Naive thymus-derived CD8-positive, alpha-beta T cell (primary cell): ENCODE measurements around the gene CROCC. TPM values are rescaled to one million over a fixed set of nuclear protein-coding genes. Genes with fewer than 3 reads are reported as not detected.
A peak's percentile ranks its signal among the peaks of the same experiment; 100 is the strongest.
"Not testable (repeated sequence)": the region's sequence is repeated elsewhere in the genome, so short reads cannot be mapped to it uniquely, and the experiment has no call there.

Experiments used
- ATAC-seq, 2 donors: fragments of 150-1000 bp; cut with Tn5 transposase in 1 of 2; sonication (Bioruptor Pico), chemical (Tn5 transposase) in 1 of 2; 1 replicate in 1 of 2; 2 replicates in 1 of 2; pipeline ENCODE4 v1.10.0; 2021; ENCODE audit warnings: mild to moderate bottlenecking in 2 of 2, moderate library complexity in 2 of 2
- POLR2A ChIA-PET: fragments of 350-600 bp; sonication (Branson Sonifier 250); formaldehyde crosslinking; loops from one replicate; lab custom pipeline; 2021; ENCODE audit warnings: antibody characterized with exemption; lab: Charles Lee
- DNase-seq, 10 donors: peaks; one replicate each; pipeline versions ENCODE4 v3.0.0 to v3.0.0-alpha.2; 2020 to 2022
- H3K27ac Mint-ChIP-seq, 10 donors: one replicate each; pipeline ENCODE4 v1.8.0; 2020 to 2022; ENCODE audit warnings: mild to moderate bottlenecking in 10 of 10, mixed read lengths in 10 of 10, moderate library complexity in 4 of 10, inconsistent platforms in 1 of 10
- H3K27me3 Mint-ChIP-seq, 5 donors: one replicate each; pipeline ENCODE4 v1.8.0; 2021 to 2022; ENCODE audit warnings: mixed read lengths in 5 of 5
- H3K36me3 Mint-ChIP-seq, 3 donors: one replicate each; pipeline ENCODE4 v1.8.0; 2020 to 2022; ENCODE audit warnings: mixed read lengths in 3 of 3, mild to moderate bottlenecking in 2 of 3, inconsistent platforms in 1 of 3
- H3K4me1 Mint-ChIP-seq, 4 donors: one replicate each; pipeline ENCODE4 v1.8.0; 2021 to 2022; ENCODE audit warnings: mixed read lengths in 4 of 4
- H3K4me3 Mint-ChIP-seq, 10 donors: one replicate each; pipeline ENCODE4 v1.8.0; 2020 to 2022; ENCODE audit warnings: mild to moderate bottlenecking in 10 of 10, mixed read lengths in 10 of 10, moderate library complexity in 6 of 10, inconsistent platforms in 1 of 10
- H3K9me3 Mint-ChIP-seq, 9 donors: one replicate each; pipeline ENCODE4 v1.8.0; 2020 to 2022; ENCODE audit warnings: mixed read lengths in 9 of 9, mild to moderate bottlenecking in 3 of 9, inconsistent platforms in 1 of 9, moderate library complexity in 1 of 9
- polyA plus RNA-seq, 3 donors: library from polyadenylated mRNA; unstranded; fragments of 300-500 nt; fragmentation: Illumina TruSeq; gene quantifications; one replicate each; pipeline ENCODE4 v1.2.3, GENCODE V29; 2021
- total RNA-seq, 8 experiments: library from RNA in 2 of 8; stranded (reverse) in 2 of 8; gene quantifications; one replicate each; pipeline ENCODE4 v1.2.3 and lab custom pipeline; 2021 to 2026

CROCC gene
- total and polyA plus RNA-seq, 5 experiments from 2014 or later = 1.2 to 124 (median 5.4) TPM

DNA sequence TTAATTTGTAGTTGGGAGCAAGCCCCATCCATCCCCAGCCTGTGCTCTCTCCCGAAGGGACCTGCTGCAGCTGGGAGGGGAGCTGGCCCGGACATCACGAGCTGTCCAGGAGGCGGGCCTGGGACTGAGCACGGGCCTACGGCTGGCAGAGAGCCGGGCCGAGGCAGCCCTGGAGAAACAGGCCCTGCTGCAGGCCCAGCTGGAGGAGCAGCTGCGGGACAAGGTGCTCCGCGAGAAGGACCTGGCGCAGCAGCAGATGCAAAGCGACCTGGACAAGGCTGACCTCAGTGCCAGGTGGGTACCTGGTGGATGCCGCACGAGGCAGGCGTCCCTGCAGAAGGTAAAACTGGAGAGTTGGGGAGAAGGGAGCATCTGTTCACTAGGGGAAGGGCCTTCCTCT is 14.8 kb downstream of the CROCC start:
- ATAC-seq, H3K4me3 Mint-ChIP-seq, H3K27ac Mint-ChIP-seq, H3K9me3 Mint-ChIP-seq, POLR2A ChIA-PET, DNase-seq, H3K27me3 Mint-ChIP-seq, H3K4me1 Mint-ChIP-seq: not testable (repeated sequence)
- H3K36me3 Mint-ChIP-seq = peaks cover 0 to 54% (median 8%) of the 10 kb centered on the region in 3 donors

DNA sequence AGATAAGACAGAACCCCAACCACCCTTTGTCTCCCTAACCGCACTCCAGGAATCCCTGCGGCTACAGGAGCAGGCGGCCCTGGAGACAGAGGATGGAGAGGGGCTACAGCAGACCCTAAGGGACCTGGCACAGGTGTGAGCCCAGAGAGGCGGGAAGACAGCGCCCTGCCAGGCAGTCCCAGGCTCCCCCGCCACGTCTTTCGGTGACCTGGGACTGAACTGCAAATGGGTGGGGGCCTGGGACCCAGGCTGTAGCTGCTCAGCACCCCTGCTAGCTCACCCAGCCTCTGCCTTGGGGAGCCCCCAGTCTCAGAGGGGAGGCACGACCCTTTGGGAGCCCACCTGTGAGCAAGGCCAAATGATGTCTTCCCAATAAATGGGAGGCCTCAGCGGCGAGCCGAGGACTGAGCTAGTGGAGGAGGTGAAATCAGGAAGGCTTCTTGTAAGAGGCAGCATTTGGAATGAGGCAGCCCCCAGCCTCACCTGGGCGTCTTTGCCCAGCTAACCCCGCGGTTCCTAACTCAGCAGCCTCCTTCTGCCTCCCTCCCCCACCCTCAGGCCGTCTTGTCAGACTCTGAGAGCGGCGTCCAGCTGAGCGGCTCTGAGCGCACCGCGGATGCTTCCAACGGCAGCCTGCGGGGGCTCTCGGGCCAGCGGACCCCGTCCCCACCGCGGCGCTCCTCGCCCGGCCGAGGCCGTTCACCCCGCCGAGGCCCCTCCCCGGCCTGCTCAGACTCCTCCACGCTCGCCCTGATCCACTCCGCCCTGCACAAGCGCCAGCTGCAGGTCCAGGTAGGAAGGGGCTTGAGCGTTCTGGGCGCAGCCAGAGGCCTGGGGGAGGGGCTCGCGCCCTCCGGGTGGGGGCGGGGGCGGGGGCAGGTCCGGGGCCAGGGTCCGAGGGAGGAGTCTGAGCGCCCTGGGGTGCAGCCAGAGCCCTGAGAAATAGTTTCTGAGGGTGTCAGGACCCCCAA is 16.9 kb downstream of the CROCC start:
- DNase-seq = no peak
- H3K36me3 Mint-ChIP-seq = peaks cover 0 to 58% (median 8%) of the 10 kb centered on the region in 3 donors

GRCh38 chr1:16939386-16940180 is 17.9 kb downstream of the CROCC start:
- ATAC-seq, H3K9me3 Mint-ChIP-seq, H3K27me3 Mint-ChIP-seq, DNase-seq, H3K4me3 Mint-ChIP-seq, H3K4me1 Mint-ChIP-seq: not testable (repeated sequence)
- POLR2A ChIA-PET = interaction anchor here (0.7 kb wide), 1 partner anchor 440 kb away, joined by 4 read pairs; no protein-coding TSS in a partner anchor
- H3K27ac Mint-ChIP-seq = peak overlapping the region in 1 of 10 donors; percentile 77
- peaks cover 0 to 55% (median 4%) of the 10 kb centered on the region in 3 donors for H3K36me3 Mint-ChIP-seq

More for the DNA sequence above, 16.9 kb downstream of the CROCC start:
- no peak overlapping the region for H3K4me3 Mint-ChIP-seq
- no peaks in the 10 kb centered on the region for H3K9me3 Mint-ChIP-seq
- no peak for ATAC-seq
- no peak overlapping the region for H3K27ac Mint-ChIP-seq
- POLR2A ChIA-PET = interaction anchor here (0.7 kb wide), 1 partner anchor 34 kb away, joined by 3 read pairs; no protein-coding TSS in a partner anchor
- no peaks in the 10 kb centered on the region for H3K27me3 Mint-ChIP-seq
- H3K4me1 Mint-ChIP-seq = no peaks in the 10 kb centered on the region

- DNase-seq = no peak
- ATAC-seq = no peak
- Mint-ChIP-seq H3K9me3 (no peaks in the 10 kb centered on the region), H3K4me1 (no peaks in the 10 kb centered on the region), H3K27ac (no peak overlapping the region), H3K4me3 (no peak overlapping the region), H3K36me3 (peaks cover 0 to 45% (median 2%) of the 10 kb centered on the region in 3 donors), H3K27me3 (no peaks in the 10 kb centered on the region)
- POLR2A ChIA-PET = interaction anchor here (0.6 kb wide), 1 partner anchor 31 kb away, joined by 3 read pairs; no protein-coding TSS in a partner anchor
Measured at GRCh38 chr1:16944038-16944437, 22.3 kb downstream of the CROCC start.

DNA sequence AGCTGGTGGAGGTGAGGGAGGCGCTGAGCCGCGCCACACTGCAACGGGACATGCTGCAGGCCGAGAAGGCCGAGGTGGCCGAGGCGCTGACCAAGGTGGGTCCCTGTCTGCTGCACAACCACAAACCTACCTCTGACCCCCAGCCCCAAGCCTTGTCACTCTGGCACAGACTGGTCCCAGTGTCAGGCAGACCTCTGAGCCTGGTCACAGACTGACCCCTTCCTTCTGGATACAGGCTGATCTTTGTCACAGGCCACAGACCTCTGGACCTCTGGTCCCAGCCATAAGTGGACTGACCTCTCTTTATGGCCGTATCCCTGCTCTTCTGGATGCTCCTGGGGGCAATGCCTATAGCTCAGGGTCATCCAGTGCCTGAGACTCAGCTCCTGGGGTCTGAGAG is 23.8 kb downstream of the CROCC start:
- H3K27ac Mint-ChIP-seq, H3K4me1 Mint-ChIP-seq, H3K9me3 Mint-ChIP-seq, ATAC-seq, POLR2A ChIA-PET, DNase-seq, H3K27me3 Mint-ChIP-seq, H3K4me3 Mint-ChIP-seq: not testable (repeated sequence)
- peaks cover 0 to 40% (median 2%) of the 10 kb centered on the region in 3 donors for H3K36me3 Mint-ChIP-seq

- not testable (repeated sequence) for H3K9me3 Mint-ChIP-seq, ATAC-seq
- H3K27ac Mint-ChIP-seq = peak overlapping the region in 2 of 10 donors; percentile 49 to 92
Measured at GRCh38 chr1:16946185-16946584, 24.5 kb downstream of the CROCC start.

DNA sequence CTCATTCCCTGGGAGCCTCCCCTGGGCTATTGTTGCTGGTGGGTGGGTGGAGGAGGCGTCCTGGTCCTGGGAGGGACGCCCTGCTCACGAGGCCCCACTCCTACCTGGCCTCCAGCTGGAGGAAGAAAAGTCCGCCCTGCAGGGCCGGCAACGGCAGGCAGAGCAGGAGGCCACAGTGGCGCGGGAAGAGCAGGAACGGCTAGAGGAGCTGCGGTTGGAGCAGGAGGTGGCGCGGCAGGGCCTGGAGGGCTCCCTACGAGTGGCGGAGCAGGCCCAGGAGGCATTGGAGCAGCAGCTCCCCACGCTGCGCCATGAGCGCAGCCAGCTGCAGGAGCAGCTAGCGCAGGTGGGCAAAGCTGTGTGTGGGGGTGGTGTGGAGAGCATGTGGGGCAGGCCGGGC is 24.9 kb downstream of the CROCC start:
- POLR2A ChIA-PET = interaction anchor here (0.5 to 1.0 kb wide), 2 partner anchors 43 to 970 kb away, joined by 3 read pairs; no protein-coding TSS in a partner anchor
- Mint-ChIP-seq H3K4me1 (peaks cover 0 to under 1% (median 0%) of the 10 kb centered on the region in 4 donors), H3K9me3 (no peaks in the 10 kb centered on the region), H3K27me3 (no peaks in the 10 kb centered on the region), H3K4me3 (no peak overlapping the region), H3K27ac (no peak overlapping the region), H3K36me3 (peaks cover 0 to 36% (median 0%) of the 10 kb centered on the region in 3 donors)
- ATAC-seq = no peak
- DNase-seq = no peak

More at GRCh38 chr1:16946185-16946584, 24.5 kb downstream of the CROCC start:
- not testable (repeated sequence) for H3K27me3 Mint-ChIP-seq, H3K4me1 Mint-ChIP-seq, DNase-seq
- Mint-ChIP-seq H3K36me3 (peaks cover 0 to 36% (median 0%) of the 10 kb centered on the region in 3 donors), H3K4me3 (peak overlapping the region in 1 of 10 donors; percentile 38)
- POLR2A ChIA-PET = interaction anchor here (0.5 to 1.0 kb wide), 2 partner anchors 42 to 969 kb away, joined by 3 read pairs; no protein-coding TSS in a partner anchor

- H3K4me1 Mint-ChIP-seq, H3K27me3 Mint-ChIP-seq, H3K4me3 Mint-ChIP-seq, DNase-seq, H3K27ac Mint-ChIP-seq, POLR2A ChIA-PET, ATAC-seq, H3K9me3 Mint-ChIP-seq: not testable (repeated sequence)
- peaks cover 0 to 22% (median 0%) of the 10 kb centered on the region in 3 donors for H3K36me3 Mint-ChIP-seq
Measured at GRCh38 chr1:16948282-16948891, 26.7 kb downstream of the CROCC start.

GRCh38 chr1:16949026-16949425 is 27.3 kb downstream of the CROCC start:
- H3K4me1 Mint-ChIP-seq, DNase-seq, H3K4me3 Mint-ChIP-seq, H3K27me3 Mint-ChIP-seq, POLR2A ChIA-PET, H3K27ac Mint-ChIP-seq, H3K9me3 Mint-ChIP-seq, ATAC-seq: not testable (repeated sequence)
- H3K36me3 Mint-ChIP-seq = peaks cover 0 to 16% (median 0%) of the 10 kb centered on the region in 3 donors

DNA sequence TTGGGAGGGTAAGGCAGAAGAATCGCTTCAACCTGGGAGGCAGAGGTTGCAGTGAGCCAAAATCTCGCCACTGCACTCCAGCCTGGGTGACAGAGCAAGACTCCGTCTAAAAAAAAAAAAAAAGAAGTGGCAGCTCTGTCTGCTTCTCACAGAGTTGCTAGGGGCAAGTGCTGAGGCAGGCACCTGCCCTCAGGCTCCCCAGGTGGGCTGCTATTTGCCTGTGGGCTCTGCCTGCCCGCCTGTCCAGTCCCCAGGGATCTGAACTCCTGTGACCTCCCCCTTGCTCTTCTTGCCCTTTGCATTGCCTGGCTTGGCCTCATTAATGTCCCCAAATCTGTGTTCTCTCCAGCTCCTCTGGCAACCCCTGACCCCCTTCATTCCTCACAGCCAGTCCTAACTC is 30.6 kb downstream of the CROCC start:
- peak overlapping the region in 1 of 10 donors; percentile 43 for H3K27ac Mint-ChIP-seq
- DNase-seq = not testable (repeated sequence)

DNA sequence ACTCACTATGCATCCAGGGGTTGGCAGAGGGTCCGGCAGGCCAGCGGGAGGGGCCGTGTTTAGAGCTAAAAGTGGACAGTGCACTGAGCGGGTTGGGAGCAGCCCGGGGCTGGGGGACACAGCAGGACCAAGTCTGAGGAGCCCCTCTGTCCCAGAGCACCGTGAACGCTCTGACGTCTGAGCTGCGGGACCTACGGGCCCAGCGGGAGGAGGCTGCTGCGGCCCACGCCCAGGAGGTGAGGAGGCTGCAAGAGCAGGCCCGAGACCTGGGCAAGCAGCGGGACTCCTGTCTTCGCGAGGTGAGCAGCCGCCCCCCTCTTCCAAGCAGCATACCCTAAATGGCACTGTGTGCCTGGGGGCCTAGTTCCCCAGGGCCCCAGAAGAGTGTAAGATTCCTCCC is 32.8 kb downstream of the CROCC start:
- ATAC-seq = no peak

More for the DNA sequence above, 30.6 kb downstream of the CROCC start:
- POLR2A ChIA-PET = interaction anchor here (0.6 to 1.6 kb wide), 5 partner anchors 8 to 340 kb away, joined by 3 to 6 read pairs (median 3); no protein-coding TSS in a partner anchor
- H3K27me3 Mint-ChIP-seq, H3K4me1 Mint-ChIP-seq, ATAC-seq, H3K9me3 Mint-ChIP-seq, H3K4me3 Mint-ChIP-seq: not testable (repeated sequence)
- peaks cover 0 to 10% (median 0%) of the 10 kb centered on the region in 3 donors for H3K36me3 Mint-ChIP-seq

DNA sequence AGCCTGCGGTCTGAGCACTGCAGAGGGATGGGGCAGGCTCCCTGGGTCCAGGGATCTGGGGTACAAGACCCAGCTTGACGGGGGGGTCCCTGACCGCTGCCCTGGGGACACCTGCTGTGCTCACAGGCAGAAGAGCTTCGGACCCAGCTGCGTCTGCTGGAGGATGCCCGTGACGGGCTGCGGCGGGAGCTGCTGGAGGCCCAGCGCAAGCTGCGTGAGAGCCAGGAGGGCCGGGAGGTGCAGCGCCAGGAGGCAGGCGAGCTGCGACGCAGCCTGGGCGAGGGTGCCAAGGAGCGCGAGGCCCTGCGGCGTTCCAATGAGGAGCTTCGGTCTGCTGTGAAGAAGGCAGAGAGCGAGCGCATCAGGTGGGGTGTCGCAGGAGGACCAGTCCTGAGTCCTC is 33.5 kb downstream of the CROCC start:
- H3K27me3 Mint-ChIP-seq = no peaks in the 10 kb centered on the region
- POLR2A ChIA-PET = no interaction called here
- ATAC-seq (no peak), DNase-seq (no peak)
- peaks cover 0 to 4% (median 2%) of the 10 kb centered on the region in 4 donors for H3K4me1 Mint-ChIP-seq
- no peaks in the 10 kb centered on the region for H3K9me3 Mint-ChIP-seq
- H3K36me3 Mint-ChIP-seq = peaks cover 0 to 8% (median 0%) of the 10 kb centered on the region in 3 donors
- no peak overlapping the region for H3K4me3 Mint-ChIP-seq
- no peak overlapping the region for H3K27ac Mint-ChIP-seq

More for the DNA sequence above, 32.8 kb downstream of the CROCC start:
- POLR2A ChIA-PET = no interaction called here
- Mint-ChIP-seq H3K9me3 (no peaks in the 10 kb centered on the region), H3K27ac (no peak overlapping the region), H3K36me3 (peaks cover 0 to 8% (median 0%) of the 10 kb centered on the region in 3 donors), H3K4me3 (no peak overlapping the region), H3K27me3 (no peaks in the 10 kb centered on the region), H3K4me1 (peaks cover 0 to 3% (median 2%) of the 10 kb centered on the region in 4 donors)
- no peak for DNase-seq
